GM23248 (cell line): ENCODE measurements around the gene AGRP. TPM values are rescaled to one million over a fixed set of nuclear protein-coding genes. Genes with fewer than 3 reads are reported as not detected.

Experiments used
- DNase-seq: peaks from one replicate; pipeline ENCODE4 v3.0.0-alpha.2; 2015
- H2AFZ ChIP-seq: fragments of 200-600 bp; sonication (generic); 2 replicates; pipeline ENCODE4 v1.6.1; 2016; ENCODE audit warnings: antibody characterized with exemption
- H3F3A ChIP-seq: fragments of 200-600 bp; sonication (generic); 2 replicates; pipeline ENCODE4 v1.6.1; 2016; ENCODE audit warnings: mild to moderate bottlenecking, antibody characterized with exemption, mixed run types; ENCODE audit not compliant: insufficient read depth
- H3K27ac ChIP-seq: fragments of 200-600 bp; sonication (generic); 2 replicates; pipeline ENCODE4 v1.5.1; 2016; ENCODE audit warnings: mild to moderate bottlenecking
- H3K27me3 ChIP-seq: fragments of 200-600 bp; sonication (generic); replicated peaks from 2 replicates; pipeline ENCODE4 v1.6.1; 2016; ENCODE audit warnings: mild to moderate bottlenecking; ENCODE audit not compliant: insufficient read depth
- H3K36me3 ChIP-seq: fragments of 200-600 bp; sonication (generic); 2 replicates; pipeline ENCODE4 v1.6.1; 2016; ENCODE audit warnings: low read depth, mild to moderate bottlenecking
- H3K4me1 ChIP-seq: fragments of 200-600 bp; sonication (generic); 2 replicates; pipeline ENCODE4 v1.6.1; 2016; ENCODE audit warnings: mild to moderate bottlenecking; ENCODE audit not compliant: insufficient read depth
- H3K4me2 ChIP-seq: fragments of 200-600 bp; sonication (generic); one replicate; pipeline ENCODE4 v1.6.1; 2016; ENCODE audit warnings: mild to moderate bottlenecking; ENCODE audit not compliant: unreplicated experiment
- H3K4me3 ChIP-seq: fragments of 200-600 bp; sonication (generic); 2 replicates; pipeline ENCODE4 v1.5.1; 2016; ENCODE audit warnings: mild to moderate bottlenecking
- H3K79me2 ChIP-seq: fragments of 200-600 bp; sonication (generic); 2 replicates; pipeline ENCODE4 v1.6.1; 2016; ENCODE audit warnings: mild to moderate bottlenecking; ENCODE audit not compliant: insufficient read depth
- H3K9ac ChIP-seq: fragments of 200-600 bp; sonication (generic); 2 replicates; pipeline ENCODE4 v1.6.1; 2016; ENCODE audit warnings: mild to moderate bottlenecking
- H3K9me2 ChIP-seq: fragments of 200-600 bp; sonication (generic); 2 replicates; pipeline ENCODE4 v1.6.1; 2016; ENCODE audit warnings: mixed run types, mild to moderate bottlenecking, moderate library complexity; ENCODE audit not compliant: insufficient read depth
- H3K9me3 ChIP-seq: fragments of 200-600 bp; sonication (generic); one replicate; pipeline ENCODE4 v1.6.1; 2017; ENCODE audit warnings: low read depth
- H4K20me1 ChIP-seq: fragments of 200-600 bp; sonication (generic); 2 replicates; pipeline ENCODE4 v1.6.0; 2016; ENCODE audit not compliant: insufficient read depth
- EZH2 ChIP-seq: fragments of 200-600 bp; sonication (generic); IDR thresholded peaks from 2 replicates; pipeline ENCODE4 v1.6.1; 2018; ENCODE audit warnings: antibody characterized with exemption, mild to moderate bottlenecking; ENCODE audit not compliant: insufficient read depth, poor library complexity, severe bottlenecking
- EZH2phosphoT487 ChIP-seq: fragments of 200-600 bp; sonication (generic); IDR thresholded peaks from 2 replicates; pipeline ENCODE4 v1.6.1; 2018; ENCODE audit warnings: antibody characterized with exemption, moderate library complexity, mild to moderate bottlenecking, low read depth; ENCODE audit not compliant: insufficient read depth
- WGBS, 2 experiments: methylation state at CpG; one replicate each; pipeline ENCODE4 v1.1.6; 2015 to 2017; ENCODE audit warnings: low lambda C conversion rate in 2 of 2, low coverage in 1 of 2; ENCODE audit errors: missing lambda C conversion rate in 2 of 2; 5-methylcytosine and 5-hydroxymethylcytosine counted together
- in situ Hi-C: fragments of 300-500 bp; cut with MboI; formaldehyde crosslinking; loops from 2 replicates; pipeline ENCODE4 v1.15.0; 2020
- polyA plus RNA-seq: library from polyadenylated mRNA; unstranded; fragments of >200 nt; fragmentation: Nextera tagmentation; extraction: Ambion mirVana; gene quantifications from 2 replicates; pipeline ENCODE4 v1.2.1, GENCODE V29; 2016
- total RNA-seq: library from RNA; depleted of rRNA; stranded (reverse); fragments of >200 nt; shearing (Covaris generic); gene quantifications from 2 replicates; pipeline ENCODE4 v1.2.3, GENCODE V29; 2014

The AGRP gene
- total and polyA plus RNA-seq, 2 experiments from 2014 or later, result not detected

DNA sequence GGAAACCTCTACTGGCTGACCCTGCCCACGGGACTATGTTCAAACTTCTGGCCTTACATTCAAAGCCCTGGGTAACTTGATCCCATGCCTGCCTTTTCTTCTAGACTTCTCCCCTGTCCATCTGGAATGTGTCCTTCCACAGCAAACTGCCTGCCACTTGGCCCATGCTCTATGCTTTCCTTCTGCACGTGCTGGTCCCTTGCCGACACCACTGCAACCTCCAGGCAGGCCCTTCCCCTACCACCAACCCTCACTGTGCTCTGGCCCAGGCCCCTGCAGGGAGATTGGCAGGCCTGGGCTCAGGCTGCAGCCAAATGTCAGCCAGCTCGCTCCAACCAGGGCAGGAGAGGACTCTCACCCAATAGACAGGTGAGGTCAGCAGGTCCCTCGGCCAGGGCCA, 41.4 kb downstream of the AGRP start:
- in situ Hi-C loops, result no loop called here
- Histone ChIP-seq H3K9me3 (no peaks in the 10 kb centered on the region), H3K36me3 (peaks cover 7% of the 10 kb centered on the region; the same call in 1 of the 2 replicates), H3K4me1 (peaks cover 15% of the 10 kb centered on the region), H3K79me2 (peaks cover 9% of the 10 kb centered on the region; the same call in 1 of the 2 replicates), H3K4me3 (no peak overlapping the region), H3K9me2 (no peaks in the 10 kb centered on the region), H3K27me3 (no peaks in the 10 kb centered on the region), H4K20me1 (no peaks in the 10 kb centered on the region), H3K9ac (no peak overlapping the region), H3K4me2 (no peak overlapping the region), H3K27ac (no peak overlapping the region), H2AFZ (no peak overlapping the region), H3F3A (no peaks in the 10 kb centered on the region)
- no peak for DNase-seq
- WGBS, 2 experiments, result 49 to 55% methylated on average over 5 of the region's 5 CpGs
- TF ChIP-seq EZH2phosphoT487, result no peak
- TF ChIP-seq EZH2, result no peak

- Histone ChIP-seq H3K36me3 (peaks cover 7% of the 10 kb centered on the region; the same call in 1 of the 2 replicates), H3K4me1 (peaks cover 13% of the 10 kb centered on the region), H3K27ac (no peak overlapping the region), H3K4me3 (no peak overlapping the region), H3K9me3 (no peaks in the 10 kb centered on the region), H3K9ac (no peak overlapping the region), H3K27me3 (no peaks in the 10 kb centered on the region), H3F3A (no peaks in the 10 kb centered on the region), H3K4me2 (no peak overlapping the region), H3K9me2 (no peaks in the 10 kb centered on the region), H2AFZ (no peak overlapping the region), H4K20me1 (no peaks in the 10 kb centered on the region), H3K79me2 (0 out of 2 replicates have a peak, but pooled peaks cover 3% of the 10 kb centered on the region)
- in situ Hi-C loops, result no loop called here
- 81 to 87% methylated on average over 16 to 17 of the region's 17 CpGs for WGBS, 2 experiments
- DNase-seq, result no peak
- TF ChIP-seq EZH2 (no peak), EZH2phosphoT487 (no peak)
Measured at GRCh38 chr16:67441271-67441753, 42.0 kb downstream of the AGRP start.

DNA sequence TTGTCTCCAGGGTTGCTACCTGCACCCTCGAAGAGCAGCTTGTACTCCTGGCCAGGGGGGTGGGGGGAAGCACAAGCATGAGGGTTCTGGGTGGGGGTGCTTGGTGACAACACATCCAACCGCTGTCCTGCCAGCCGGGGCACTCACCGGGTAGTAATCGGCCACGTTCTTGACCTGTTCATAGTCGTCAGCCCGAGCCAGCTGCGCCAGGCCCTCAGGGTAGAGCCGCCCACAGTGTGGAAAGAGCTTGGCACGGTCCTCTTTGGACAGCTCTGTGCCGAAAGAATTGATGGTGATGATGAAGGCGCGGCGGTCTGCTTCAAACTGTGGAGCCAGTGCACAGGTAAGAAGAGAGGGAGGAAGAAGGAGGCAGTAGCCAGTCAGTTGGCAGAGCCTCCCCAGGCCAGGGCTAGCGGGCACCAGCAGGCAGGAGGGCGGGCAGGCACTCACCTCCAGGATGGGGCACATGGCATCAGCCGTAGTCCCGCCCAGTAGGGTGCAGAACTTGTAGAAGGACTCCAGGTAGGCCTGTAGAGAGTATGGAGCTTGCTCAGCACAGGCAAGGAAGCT, 44.4 kb downstream of the AGRP start:
- no peaks in the 10 kb centered on the region for H3K79me2 ChIP-seq
- no peak overlapping the region for H3K27ac ChIP-seq
- no peak overlapping the region for H2AFZ ChIP-seq
- H3K4me2 ChIP-seq, result no peak overlapping the region
- no peaks in the 10 kb centered on the region for H4K20me1 ChIP-seq
- DNase-seq, result no peak
- H3K36me3 ChIP-seq, result peaks cover 7% of the 10 kb centered on the region; the same call in 1 of the 2 replicates
- in situ Hi-C loops, result no loop called here
- no peaks in the 10 kb centered on the region for H3K9me3 ChIP-seq
- H3K27me3 ChIP-seq, result no peaks in the 10 kb centered on the region
- H3K4me1 ChIP-seq, result peaks cover 6% of the 10 kb centered on the region
- no peak overlapping the region for H3K4me3 ChIP-seq
- H3F3A ChIP-seq, result no peaks in the 10 kb centered on the region
- H3K9ac ChIP-seq, result no peak overlapping the region
- TF ChIP-seq EZH2phosphoT487 (no peak), EZH2 (no peak)
- H3K9me2 ChIP-seq, result no peaks in the 10 kb centered on the region
- 93 to 96% methylated on average over 14 to 19 of the region's 19 CpGs for WGBS, 2 experiments

DNA sequence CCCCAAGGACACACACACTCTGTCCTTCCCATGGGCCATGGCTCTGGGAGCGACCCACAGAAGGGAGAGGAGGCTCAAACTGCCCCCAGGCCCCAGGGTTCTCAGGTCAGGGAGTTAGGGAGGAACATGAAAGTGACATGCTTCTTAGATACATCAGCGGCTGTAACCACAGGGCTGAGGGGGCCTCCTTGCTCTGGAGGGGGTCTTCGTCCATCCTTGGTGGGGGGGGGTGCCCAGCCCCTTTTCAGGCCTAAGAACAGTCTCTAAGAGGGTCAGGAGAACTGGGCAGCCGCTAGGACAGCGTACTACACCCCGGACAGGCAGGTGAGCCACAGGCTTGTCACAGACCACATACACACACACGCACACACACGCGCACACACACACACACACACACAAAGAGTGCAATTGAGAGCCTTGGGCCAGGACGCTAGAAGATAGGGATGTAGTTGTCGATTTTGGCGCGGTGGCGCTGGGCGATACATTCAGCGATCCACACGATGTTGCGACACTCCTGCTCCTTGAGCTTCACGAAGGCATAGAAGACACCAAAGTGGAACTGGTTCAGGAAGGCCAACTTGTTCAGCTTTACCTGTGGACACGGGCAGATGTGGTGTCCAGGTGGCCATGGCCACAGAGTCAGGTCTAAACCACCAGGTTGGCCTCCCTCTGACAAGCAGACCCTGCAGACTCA, 45.1 kb downstream of the AGRP start:
- no peaks in the 10 kb centered on the region for H3K9me3 ChIP-seq
- DNase-seq, result no peak
- H3K4me2 ChIP-seq, result no peak overlapping the region
- H2AFZ ChIP-seq, result no peak overlapping the region
- TF ChIP-seq EZH2phosphoT487, result no peak
- no peak overlapping the region for H3K4me3 ChIP-seq
- in situ Hi-C loops, result no loop called here
- H3K9me2 ChIP-seq, result no peaks in the 10 kb centered on the region
- no peaks in the 10 kb centered on the region for H3F3A ChIP-seq
- WGBS, 2 experiments, result 95% methylated on average over 20 of the region's 20 CpGs
- H3K27me3 ChIP-seq, result no peaks in the 10 kb centered on the region
- peaks cover 7% of the 10 kb centered on the region; the same call in 1 of the 2 replicates for H3K36me3 ChIP-seq
- H4K20me1 ChIP-seq, result no peaks in the 10 kb centered on the region
- H3K9ac ChIP-seq, result no peak overlapping the region
- H3K27ac ChIP-seq, result no peak overlapping the region
- no peaks in the 10 kb centered on the region for H3K4me1 ChIP-seq
- no peaks in the 10 kb centered on the region for H3K79me2 ChIP-seq
